WTC11 (cell line): ENCODE measurements around the gene TSC22D3. TPM values are rescaled to one million over a fixed set of nuclear protein-coding genes. Genes with fewer than 3 reads are reported as not detected.

Source experiments
- ATAC-seq: fragments of 200-7000 bp; cut with Tn5 transposase; 2 replicates; pipeline ENCODE4 v1.10.0; 2021; ENCODE audit warnings: mild to moderate bottlenecking, moderate library complexity
- CTCF ChIA-PET: fragments of 300-600 bp; sonication (Branson Sonifier 250); formaldehyde crosslinking; loops from one replicate; lab custom pipeline; 2021; ENCODE audit warnings: antibody characterized with exemption; lab: Charles Lee
- POLR2A ChIA-PET: fragments of 350-600 bp; sonication (Branson Sonifier 250); formaldehyde crosslinking; loops from one replicate; lab custom pipeline; 2021; ENCODE audit warnings: antibody characterized with exemption; lab: Charles Lee
- DNase-seq: peaks from one replicate; pipeline ENCODE4 v3.0.0; 2021; ENCODE audit warnings: low spot score
- H3K27ac Mint-ChIP-seq: 2 replicates; pipeline ENCODE4 v1.8.0; 2021; ENCODE audit warnings: mixed read lengths
- H3K27me3 Mint-ChIP-seq: 2 replicates; pipeline ENCODE4 v1.8.0; 2021; ENCODE audit warnings: low read depth, mild to moderate bottlenecking, moderate library complexity, mixed read lengths
- H3K36me3 Mint-ChIP-seq: 2 replicates; pipeline ENCODE4 v1.8.0; 2021; ENCODE audit warnings: mixed read lengths
- H3K4me1 Mint-ChIP-seq: 2 replicates; pipeline ENCODE4 v1.8.0; 2022; ENCODE audit warnings: mixed read lengths
- H3K4me3 Mint-ChIP-seq: 2 replicates; pipeline ENCODE4 v1.8.0; 2021; ENCODE audit warnings: mild to moderate bottlenecking, moderate library complexity, mixed read lengths
- H3K9me3 Mint-ChIP-seq: 2 replicates; pipeline ENCODE4 v1.8.0; 2021; ENCODE audit warnings: mixed read lengths
- CREB1 ChIP-seq: sonication (generic); formaldehyde crosslinking; IDR thresholded peaks from 2 replicates; pipeline ENCODE4 v1.8.0; 2023; ENCODE audit warnings: mild to moderate bottlenecking, missing genetic modification reagents
- ESRRA ChIP-seq: sonication (generic); formaldehyde crosslinking; IDR thresholded peaks from 2 replicates; pipeline ENCODE4 v1.8.1; 2022; ENCODE audit warnings: mild to moderate bottlenecking, missing genetic modification reagents, borderline replicate concordance
- HMGA2 ChIP-seq: fragments of 250-450 bp; sonication (Bioruptor Pico); IDR thresholded peaks from 2 replicates; pipeline ENCODE4 v1.4.0; 2021; ENCODE audit warnings: mild to moderate bottlenecking, moderate library complexity
- JUN ChIP-seq: sonication (generic); formaldehyde crosslinking; IDR thresholded peaks from 2 replicates; pipeline ENCODE4 v1.8.0; 2023; ENCODE audit warnings: mild to moderate bottlenecking, missing genetic modification reagents
- MXD4 ChIP-seq: fragments of 250-450 bp; sonication (Bioruptor Pico); IDR thresholded peaks from 2 replicates; pipeline ENCODE4 v1.8.0; 2021; ENCODE audit warnings: mild to moderate bottlenecking, moderate library complexity, borderline replicate concordance
- MYBL2 ChIP-seq: sonication (generic); formaldehyde crosslinking; IDR thresholded peaks from 2 replicates; pipeline ENCODE4 v1.8.1; 2023; ENCODE audit warnings: mild to moderate bottlenecking, moderate library complexity, missing genetic modification reagents
- NFE2L1 ChIP-seq: sonication (generic); formaldehyde crosslinking; IDR thresholded peaks from 2 replicates; pipeline ENCODE4 v1.8.1; 2023; ENCODE audit warnings: missing genetic modification reagents
- SOX15 ChIP-seq: fragments of 250-450 bp; sonication (Bioruptor Pico); IDR thresholded peaks from 2 replicates; pipeline ENCODE4 v1.9.0; 2021; ENCODE audit warnings: mild to moderate bottlenecking
- ZNF396 ChIP-seq: fragments of 250-450 bp; sonication (Bioruptor Pico); IDR thresholded peaks from 2 replicates; pipeline ENCODE4 v1.8.0; 2021; ENCODE audit warnings: mild to moderate bottlenecking, moderate library complexity, borderline replicate concordance
- ZSCAN18 ChIP-seq: fragments of 250-450 bp; sonication (Bioruptor Pico); IDR thresholded peaks from 2 replicates; pipeline ENCODE4 v2.1.2; 2022; ENCODE audit warnings: mild to moderate bottlenecking, moderate library complexity
- total RNA-seq: library from RNA; stranded (reverse); gene quantifications from 3 replicates; pipeline ENCODE4 v1.2.3, GENCODE V29; 2021

The TSC22D3 gene
- total RNA-seq, 1 experiment from 2014 or later, result 15.7 TPM

GRCh38 chrX:107667426-107667825 is 108.2 kb downstream of the TSC22D3 start:
- ATAC-seq (no peak), DNase-seq (no peak)
- TF ChIP-seq ESRRA (CRISPR knock-in tag) (no peak), MYBL2 (CRISPR knock-in tag) (no peak), CREB1 (CRISPR knock-in tag) (no peak), ZNF396 (CRISPR knock-in tag) (no peak)
- CTCF ChIA-PET, result interaction anchor here (1.2 kb wide), 1 partner anchor 8 kb away, joined by 3 read pairs; no protein-coding TSS in a partner anchor
- Mint-ChIP-seq H3K36me3 (no peaks in the 10 kb centered on the region), H3K4me3 (no peak overlapping the region), H3K9me3 (no peaks in the 10 kb centered on the region), H3K27me3 (no peaks in the 10 kb centered on the region), H3K4me1 (peaks cover 7% of the 10 kb centered on the region), H3K27ac (no peak overlapping the region)
- POLR2A ChIA-PET, result no interaction called here

- no peak for ATAC-seq
- POLR2A ChIA-PET, result no interaction called here
- no peak overlapping the region for H3K27ac Mint-ChIP-seq
- H3K27me3 Mint-ChIP-seq, result no peaks in the 10 kb centered on the region
- TF ChIP-seq ZSCAN18 (CRISPR knock-in tag), result no peak
- TF ChIP-seq SOX15 (CRISPR knock-in tag), result no peak
- TF ChIP-seq HMGA2 (CRISPR knock-in tag), result no peak
- TF ChIP-seq MXD4, result no peak
- no peak for TF ChIP-seq NFE2L1 (CRISPR knock-in tag)
- TF ChIP-seq ESRRA (CRISPR knock-in tag), result no peak
- TF ChIP-seq JUN (CRISPR knock-in tag), result no peak
- TF ChIP-seq, all 79 proteins: peak for 0
- no peak overlapping the region for H3K4me3 Mint-ChIP-seq
- DNase-seq, result no peak
- no peaks in the 10 kb centered on the region for H3K36me3 Mint-ChIP-seq
- no peaks in the 10 kb centered on the region for H3K9me3 Mint-ChIP-seq
- CTCF ChIA-PET, result interaction anchor here (2.7 kb wide), 1 partner anchor 110 kb away, joined by 25 read pairs; the partner anchor contains the start of genes NCBP2L and TSC22D3
- H3K4me1 Mint-ChIP-seq, result peaks cover 12% of the 10 kb centered on the region
Measured at GRCh38 chrX:107666931-107667330, 108.7 kb downstream of the TSC22D3 start.

Other genes starting within 250 kb of the TSC22D3 start
- gene PRPS1, start 147.3 kb downstream of the TSC22D3 start, total RNA-seq, result 106 to 126 TPM (median 107 TPM) in 3 replicates
- 0.20 TPM in 1 of 3 replicates, not detected in the others for gene NCBP2L, start 1.9 kb upstream of the TSC22D3 start, total RNA-seq
- gene MID2, start 50.1 kb upstream of the TSC22D3 start, total RNA-seq, result 3.1 to 6.4 TPM (median 3.3 TPM) in 3 replicates
- 3.4 to 3.9 TPM (median 3.4 TPM) in 3 replicates for gene TEX13B, start 206.6 kb upstream of the TSC22D3 start, total RNA-seq